Left renal cortex interstitium (tissue), 4 donors: Measurements from ENCODE around the gene CNTNAP2. TPM values are rescaled to one million over a fixed set of nuclear protein-coding genes. Genes with fewer than 3 reads are reported as not detected.
A peak's percentile ranks its signal among the peaks of the same experiment; 100 is the strongest.

ENCODE experiments used
- DNase-seq, 4 donors: peaks; one replicate each; pipeline ENCODE4 v3.0.0-alpha.2; 2013; ENCODE audit warnings: low read depth in 4 of 4, low spot score in 2 of 4, missing footprints in 1 of 4
- polyA plus RNA-seq, 4 donors: library from polyadenylated mRNA; unstranded; fragments of 120-200 nt; gene quantifications; one replicate each; pipeline ENCODE4 v1.2.1, GENCODE V29; 2013; ENCODE audit not compliant: insufficient read length in 4 of 4

CNTNAP2 gene
- polyA plus RNA-seq, 4 donors: 22.3 to 27.6 (median 27.1) TPM

DNA sequence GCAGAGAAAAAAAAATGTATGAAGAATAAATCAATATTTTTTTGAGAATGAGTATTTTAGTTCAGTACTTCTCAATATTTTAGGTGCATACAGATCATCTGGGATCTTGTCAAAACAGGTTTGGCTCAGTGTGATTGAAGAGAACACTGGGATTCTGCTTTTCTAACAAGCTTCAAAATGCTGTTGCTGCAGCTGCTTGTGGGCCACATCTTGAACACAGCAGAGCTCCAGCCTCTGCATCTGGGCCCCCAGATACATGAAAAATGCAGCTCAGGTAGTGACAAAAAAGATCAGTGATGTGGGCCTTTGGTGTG is 1296.9 kb downstream of the CNTNAP2 start:
- DNase-seq: no peak

DNA sequence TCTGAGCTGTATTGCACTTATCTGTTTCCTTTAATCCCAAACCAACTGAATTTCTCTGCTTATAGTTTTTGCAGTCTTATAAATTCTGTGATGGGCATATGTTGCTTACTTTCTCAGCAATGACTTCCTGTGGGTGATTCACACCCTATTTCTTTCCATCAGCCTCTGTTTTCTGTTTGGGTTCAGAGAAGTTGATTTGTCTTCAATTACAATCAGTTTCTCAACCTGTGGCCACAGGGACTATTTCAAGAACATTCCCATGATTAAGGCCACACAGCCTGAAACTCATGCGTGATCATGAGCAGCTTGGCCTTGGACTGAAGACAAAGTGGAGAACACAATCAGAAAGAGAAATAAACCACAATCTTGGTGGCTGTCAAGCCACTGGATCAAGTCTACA is 1299.4 kb downstream of the CNTNAP2 start:
- no peak for DNase-seq

DNA sequence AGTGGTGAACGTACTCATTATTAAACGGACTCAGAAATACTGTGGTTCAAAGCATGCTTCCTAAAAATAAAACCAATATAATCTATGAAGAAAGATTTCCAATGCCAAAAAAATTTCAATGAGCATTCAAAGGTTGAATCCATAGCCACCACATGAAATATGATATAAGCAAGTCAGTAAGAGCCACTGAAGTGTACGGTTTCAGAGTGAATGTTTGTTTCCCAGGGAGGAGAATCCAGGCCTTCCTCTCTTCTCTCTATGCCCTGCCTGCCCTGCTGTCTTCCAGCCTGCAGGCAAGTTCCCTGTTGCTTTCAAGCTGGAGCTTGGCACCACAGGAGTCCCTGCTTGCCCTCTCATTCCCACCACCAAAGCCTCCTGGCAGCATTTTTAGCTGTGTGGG is 1302.4 kb downstream of the CNTNAP2 start:
- no peak for DNase-seq

DNA sequence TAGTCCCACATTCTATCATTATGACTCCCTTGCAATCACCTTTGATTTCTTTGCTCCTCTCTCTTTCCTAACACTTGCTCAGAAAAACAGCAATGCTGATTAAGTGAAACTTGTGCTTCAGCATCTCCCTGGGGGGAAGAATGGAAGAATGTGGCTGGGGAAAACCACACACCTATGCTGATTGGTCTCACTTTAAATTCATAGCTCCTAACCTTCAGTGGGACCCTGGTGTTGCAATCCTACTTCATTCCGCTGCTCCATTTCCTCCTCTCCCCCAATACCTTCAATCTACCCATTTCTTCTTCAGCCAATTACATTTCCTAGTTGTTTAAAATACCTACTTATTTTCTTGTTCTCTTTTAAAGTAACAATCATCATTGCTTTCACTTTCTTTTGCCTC is 1307.3 kb downstream of the CNTNAP2 start:
- no peak for DNase-seq

DNA sequence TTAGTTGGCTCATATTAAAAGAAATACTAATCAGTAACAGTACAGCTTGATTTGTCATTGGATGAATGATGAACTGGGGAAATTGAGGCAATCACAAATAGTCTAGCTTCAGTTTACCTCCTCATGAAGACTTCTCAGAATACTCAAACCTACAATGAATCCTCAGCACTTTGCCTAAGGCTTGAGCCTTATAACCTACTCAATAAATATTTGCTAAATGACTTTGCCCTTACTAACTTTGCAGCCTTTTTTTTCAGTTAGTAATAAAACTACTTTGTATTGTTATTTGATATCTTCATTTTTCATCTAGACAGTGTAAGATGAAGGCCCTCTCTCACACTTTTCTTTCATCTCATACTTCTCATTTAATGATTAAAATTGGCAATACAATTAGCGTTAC is 1311.5 kb downstream of the CNTNAP2 start:
- DNase-seq: no peak

DNA sequence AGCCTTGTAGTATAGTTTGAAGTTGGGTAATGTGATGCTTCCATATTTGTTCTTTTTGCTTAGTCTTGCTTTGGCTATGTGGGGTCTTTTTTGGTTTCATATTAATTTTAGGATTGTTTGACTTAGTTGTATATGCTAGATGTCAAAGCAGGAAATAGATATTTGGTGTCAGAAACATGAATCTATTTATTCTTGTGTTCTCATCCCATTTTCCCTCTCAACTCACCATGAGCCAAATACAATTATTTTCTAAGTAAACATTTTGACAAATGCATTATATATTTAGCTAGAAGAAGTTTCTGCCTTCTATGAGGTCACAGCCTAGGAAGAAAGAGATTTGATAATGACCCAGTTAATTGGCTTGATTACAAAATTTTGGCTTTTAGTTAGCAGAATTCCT is 1313.4 kb downstream of the CNTNAP2 start:
- DNase-seq: no peak

DNA sequence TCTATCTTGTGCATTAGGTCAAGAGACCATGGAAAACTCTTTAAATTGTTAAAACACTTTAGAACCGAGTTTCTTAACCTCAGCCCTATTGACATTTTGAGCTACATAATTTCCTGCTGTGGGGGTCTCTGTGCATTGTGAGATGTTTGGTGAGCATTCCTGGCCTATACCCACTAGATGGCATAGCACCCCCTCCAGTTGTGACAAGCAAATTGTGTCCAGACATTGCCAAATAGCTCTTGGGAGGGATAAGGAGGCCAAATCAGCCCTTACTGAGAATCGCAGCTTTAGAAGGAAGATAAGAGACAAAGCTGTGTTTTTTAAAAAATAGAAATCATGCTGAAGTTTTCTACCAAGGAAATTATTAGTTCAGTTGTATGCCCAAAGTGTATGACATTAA is 1315.5 kb downstream of the CNTNAP2 start:
- peak in 1 of 4 donors; percentile 36 for DNase-seq

DNA sequence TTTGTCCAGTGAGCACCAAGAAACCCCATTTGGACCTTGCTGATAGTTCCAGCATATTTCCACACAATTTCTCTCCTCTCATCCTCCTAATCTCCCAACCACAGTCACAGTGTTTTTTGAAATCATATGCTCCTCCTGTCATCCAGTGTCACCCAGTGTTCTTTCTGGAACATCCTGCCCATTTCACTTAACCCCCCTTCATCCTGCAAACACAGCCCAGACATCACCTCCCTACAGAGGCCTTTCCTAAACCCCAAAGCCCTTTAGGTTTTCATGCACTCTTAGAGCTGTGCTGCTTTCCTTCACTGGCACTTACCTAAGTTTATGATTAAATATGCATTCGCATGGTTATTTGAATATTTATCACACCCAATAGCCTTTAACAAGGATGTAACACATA is 1316.0 kb downstream of the CNTNAP2 start:
- no peak for DNase-seq

DNA sequence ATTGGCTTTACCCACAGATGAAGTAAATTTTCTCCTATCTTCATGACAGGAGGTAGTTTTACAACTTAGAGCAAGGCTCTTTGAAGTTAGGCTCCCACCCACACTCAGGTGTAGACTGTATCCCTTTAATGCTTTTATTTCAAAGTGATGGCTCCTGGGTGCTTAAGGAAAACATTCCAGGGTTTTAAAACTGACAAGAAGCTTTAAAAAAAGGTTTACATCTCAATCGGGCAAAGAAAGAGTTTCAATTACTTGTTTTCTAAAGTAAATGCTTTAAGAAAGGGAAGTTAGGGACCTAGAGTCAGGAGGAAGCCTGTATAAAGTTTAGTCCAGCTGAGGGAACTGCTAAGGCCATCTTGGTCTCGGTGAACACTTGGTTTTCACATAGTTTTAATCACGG is 1320.1 kb downstream of the CNTNAP2 start:
- DNase-seq: no peak

DNA sequence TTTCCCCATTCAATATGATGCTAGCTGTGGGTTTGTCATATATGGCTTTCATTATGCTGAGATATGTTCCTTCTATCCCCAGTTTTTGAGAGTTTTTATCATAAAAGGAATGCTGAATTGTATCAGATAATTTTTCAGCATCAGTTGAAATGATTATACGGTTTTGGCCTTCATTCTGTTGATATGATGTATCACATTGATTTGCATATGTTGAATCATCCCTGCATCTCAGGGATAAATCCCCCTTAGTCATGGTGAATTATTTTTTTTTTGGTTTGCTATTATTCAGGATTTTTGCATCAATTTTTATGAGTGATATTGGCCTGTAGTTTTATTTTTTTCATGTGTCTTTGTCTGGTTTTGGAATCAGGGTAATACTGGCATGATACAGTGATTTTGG is 1321.6 kb downstream of the CNTNAP2 start:
- DNase-seq: no peak

DNA sequence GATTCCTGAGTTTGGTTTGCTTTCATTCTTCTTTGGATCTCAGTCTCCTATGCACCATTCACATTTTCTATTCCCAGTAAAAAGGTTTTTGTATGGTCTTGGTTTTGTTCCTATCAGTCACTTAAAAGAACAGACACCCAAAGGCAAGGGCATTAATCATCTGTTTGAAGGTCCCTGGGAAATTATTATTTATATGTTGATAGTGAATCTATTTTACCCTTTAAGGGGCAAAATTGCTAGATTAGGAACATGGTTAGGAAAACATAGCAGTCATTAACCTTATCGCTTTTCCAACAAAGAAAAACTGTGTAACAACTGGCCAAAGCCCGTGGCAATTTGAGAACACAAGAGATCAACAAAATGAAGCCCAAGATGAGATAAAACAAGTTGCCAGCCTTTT is 1327.3 kb downstream of the CNTNAP2 start:
- no peak for DNase-seq

DNA sequence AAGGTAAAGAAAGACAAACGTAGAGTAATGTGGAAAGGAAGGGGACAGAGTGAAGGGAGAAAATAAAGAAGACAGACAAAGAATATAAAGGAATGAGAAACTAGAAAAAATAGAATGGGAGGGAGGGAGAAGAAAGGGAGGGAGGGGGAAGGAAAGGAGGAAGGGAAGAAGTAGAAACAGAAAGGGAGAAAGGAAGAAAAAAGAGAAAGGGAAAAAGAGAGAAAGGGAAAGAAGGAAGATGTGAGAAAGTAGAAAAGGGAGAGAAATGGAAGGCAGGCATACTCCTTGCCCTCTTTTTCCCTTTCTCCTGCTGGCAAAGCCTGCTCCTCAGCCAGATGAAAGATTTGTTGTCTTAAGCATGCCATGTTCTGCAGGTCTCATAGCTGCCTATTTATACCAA is 1336.2 kb downstream of the CNTNAP2 start:
- DNase-seq: no peak

DNA sequence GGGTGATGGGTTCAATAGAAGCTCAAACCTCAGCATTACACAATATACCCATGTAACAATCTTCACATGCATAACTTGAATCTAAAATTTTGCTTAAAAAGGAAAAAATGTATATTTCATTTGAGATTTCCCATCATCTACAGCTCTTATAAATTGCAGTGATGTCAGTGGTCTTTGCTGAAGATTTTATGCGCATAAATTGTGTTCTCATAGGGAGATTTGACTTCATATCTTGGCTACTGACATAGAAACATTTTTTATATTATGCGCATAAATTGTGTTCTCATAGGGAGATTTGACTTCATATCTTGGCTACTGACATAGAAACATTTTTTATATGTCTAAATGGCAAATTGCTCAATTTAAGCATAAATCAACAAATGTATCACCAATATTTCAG is 1348.6 kb downstream of the CNTNAP2 start:
- DNase-seq: no peak

DNA sequence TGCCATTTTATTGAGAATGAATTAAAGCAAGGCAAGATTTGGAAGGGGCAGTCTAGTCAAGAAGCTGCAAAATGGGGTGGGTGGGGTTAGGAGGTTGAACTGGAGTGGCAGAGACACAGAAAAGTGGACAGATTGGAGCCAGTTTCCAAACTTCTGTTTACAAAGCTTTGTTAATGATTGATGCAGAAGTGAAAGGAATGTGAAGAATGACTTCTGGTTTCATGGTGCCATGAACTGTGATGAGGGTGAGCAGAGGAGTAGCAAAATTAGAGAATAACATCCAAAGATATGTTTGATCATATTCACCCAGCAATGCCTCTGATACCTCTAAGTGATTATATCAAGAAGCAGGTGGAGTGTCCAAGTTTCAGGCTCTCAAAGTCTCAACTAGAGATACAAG is 1356.0 kb downstream of the CNTNAP2 start:
- no peak for DNase-seq

DNA sequence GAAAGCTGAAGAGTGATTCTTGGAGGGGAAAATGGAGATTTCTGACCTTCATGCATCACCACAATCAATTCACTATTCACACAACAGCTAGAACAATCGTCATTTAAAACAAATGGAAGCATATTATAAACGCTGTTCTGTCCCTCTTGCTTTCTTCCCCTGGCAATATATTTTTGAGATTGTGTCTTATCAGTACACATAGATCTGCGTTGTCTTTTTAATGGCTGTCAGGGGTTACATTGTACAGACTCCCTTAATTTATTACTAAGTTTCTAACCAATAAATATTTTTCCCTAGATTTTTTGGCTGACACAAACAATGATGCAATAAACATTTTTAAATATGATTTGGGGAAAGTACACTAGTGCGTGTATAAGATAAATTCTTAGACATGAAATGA is 1358.3 kb downstream of the CNTNAP2 start:
- DNase-seq: no peak

DNA sequence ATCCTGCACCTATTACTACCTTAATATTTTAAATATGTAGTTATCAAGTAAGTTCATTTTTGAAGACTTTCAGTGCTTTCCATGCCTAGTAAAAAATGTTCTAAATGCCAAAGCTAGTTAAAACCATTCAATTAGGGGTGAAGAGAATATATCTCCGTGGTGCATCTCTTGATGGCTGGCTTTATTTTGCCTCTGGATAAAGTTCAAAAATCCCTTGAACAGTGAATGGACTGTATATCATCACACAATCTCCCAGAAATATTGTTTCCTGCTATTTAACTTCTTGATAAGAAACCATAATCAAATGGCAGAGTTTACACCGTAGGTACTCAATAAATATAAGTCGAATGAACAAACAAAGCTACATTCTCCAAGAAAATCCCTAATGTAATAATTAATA is 1360.9 kb downstream of the CNTNAP2 start:
- DNase-seq: no peak

DNA sequence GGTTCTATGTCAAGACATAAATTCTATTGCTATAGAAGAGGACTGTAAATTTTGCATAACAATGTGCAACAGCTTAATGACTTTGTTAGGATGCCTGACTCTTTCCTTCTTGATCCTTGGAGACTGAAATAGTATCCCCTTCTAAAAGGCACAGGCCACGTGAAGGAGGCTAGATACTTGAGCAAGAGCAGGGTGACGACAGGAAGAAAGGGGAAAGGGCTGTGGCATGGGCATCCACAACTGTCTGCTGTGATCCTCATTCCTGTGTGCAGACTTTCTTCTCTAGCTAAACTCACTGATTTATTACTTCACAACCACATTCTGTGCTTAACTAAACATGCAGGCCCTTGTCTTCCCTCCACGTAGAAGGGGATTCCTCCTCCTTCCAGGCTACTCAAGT is 1362.2 kb downstream of the CNTNAP2 start:
- peak; percentile 13 to 50 (median 43) for DNase-seq

DNA sequence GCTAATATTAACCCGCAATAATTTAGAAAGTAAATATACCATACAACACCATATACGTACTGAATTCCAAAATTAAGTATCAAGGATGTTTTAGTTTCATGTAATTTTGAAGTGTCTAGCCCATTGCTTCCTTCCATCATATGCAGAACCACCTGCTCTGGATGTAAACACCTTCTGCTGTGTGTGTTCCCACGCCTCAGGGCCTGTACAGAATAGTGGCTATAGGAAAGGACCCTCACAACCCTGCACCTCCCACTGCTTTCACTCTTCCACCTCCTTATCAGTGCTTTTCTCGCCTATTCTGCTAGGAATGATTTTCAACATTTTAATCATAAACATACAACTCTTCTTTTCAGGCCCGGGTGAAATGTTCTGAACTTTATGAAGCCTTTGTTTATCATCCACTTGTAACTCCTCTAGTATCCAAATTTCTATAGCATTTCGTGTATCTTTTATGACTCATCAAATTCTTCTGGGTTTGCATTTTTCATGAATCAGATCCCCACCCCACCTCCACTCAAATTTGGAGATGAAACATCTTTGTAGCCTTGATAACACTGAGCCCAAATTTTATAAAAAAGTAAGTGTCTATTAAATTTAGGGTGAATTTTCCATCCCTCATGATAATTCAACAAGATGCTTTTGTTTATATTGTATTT is 1367.2 kb downstream of the CNTNAP2 start:
- DNase-seq: no peak

DNA sequence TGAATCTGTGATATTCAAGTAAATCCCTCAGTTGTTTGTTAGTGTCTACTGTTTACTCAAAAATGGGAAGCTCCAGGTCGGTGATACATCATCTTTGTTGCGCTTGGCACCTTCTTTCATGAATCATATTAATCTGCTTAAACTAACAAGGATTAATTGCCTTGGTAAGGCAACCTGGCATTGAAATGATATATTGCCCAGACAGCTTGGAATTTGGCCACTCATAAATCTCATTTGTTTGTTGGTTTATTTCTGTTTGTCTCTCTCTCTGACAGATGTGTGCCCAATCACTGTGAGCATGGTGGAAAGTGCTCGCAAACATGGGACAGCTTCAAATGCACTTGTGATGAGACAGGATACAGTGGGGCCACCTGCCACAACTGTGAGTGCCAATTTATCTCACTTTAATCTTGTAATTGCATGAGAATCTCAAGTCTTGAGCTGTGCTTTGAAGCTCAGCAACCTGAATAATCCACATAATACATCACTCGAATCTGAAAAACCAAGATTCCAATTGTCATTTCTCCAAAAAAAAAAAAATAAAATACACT is 1369.1 kb downstream of the CNTNAP2 start:
- no peak for DNase-seq

DNA sequence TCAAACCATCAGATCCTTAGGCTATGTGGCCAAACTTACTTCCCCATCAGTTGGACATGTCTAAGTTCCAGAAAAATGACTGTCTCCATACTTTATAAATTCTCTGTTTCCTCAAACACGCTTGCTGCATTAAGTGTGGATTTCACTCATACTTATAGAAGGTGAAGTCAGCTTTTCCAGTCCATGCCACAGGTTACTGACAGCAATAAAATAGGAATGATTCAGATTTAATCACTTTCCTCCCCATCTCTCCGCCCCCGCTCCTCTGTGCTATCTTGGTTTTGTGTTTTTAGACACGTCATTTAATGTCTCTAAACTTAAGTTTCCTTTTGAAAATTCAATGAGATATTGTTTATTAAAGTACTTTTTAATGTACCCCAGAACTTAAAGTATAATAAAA is 1376.0 kb downstream of the CNTNAP2 start:
- no peak for DNase-seq

DNA sequence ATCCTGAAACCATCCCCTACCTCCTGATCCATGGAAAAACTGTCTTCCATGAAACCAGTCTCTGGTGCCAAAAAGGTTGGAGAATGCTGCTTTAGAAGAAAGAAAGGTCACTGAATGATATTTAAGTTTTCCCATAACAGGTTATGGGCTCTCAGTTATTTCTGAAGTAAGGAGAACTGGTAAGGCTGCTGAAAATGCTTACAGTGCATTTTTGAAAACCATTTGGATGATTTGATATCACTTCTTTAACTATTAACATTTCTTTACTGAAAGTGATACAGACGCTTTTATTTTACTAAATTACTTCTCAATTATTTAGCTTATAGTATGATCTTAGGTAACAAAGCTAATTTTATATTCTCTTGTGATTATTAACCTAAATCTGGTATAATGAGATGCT is 1379.6 kb downstream of the CNTNAP2 start:
- DNase-seq: no peak

DNA sequence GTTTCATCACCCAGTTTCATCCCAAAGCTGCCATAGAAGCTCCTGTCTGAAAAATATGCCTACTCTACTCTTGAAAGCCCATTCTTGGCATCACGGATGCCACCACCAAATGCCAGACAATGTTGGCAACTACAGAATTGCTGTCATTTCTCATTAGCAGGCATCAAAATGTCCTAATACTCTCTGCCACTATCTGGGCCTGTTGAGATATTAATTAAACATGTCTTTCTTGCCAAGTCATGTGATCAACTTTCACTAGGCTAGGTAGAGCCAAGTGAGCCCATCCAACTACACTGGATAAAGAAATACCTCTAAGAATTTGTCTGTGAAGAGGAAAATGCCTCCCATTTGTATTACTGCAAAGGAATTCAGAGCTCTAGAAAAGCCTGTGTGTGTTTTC is 1380.6 kb downstream of the CNTNAP2 start:
- no peak for DNase-seq

DNA sequence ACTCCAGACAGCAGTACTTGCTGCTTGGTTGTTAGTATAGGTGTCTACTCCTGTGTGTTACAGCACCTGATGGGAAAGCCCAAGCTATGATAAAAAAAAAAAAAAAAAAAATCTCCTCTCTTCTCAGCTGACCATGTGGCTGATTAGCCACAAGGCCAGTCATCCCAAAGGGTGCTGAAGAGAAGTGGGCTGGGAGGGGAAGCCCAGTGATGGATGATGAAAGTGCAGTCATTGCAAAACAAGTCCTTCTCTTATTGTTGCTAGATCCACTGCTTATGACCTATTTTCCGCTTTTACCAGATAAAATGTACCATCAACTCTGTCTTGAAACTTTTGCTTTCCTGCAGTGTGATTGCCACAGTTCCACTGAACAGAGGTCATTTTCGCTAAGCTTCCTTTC is 1381.5 kb downstream of the CNTNAP2 start:
- no peak for DNase-seq
